SIG-M5 treated with dmso at 0.1 percent for 504 hours (cell line): ENCODE data around the gene HNRNPH3.
A peak's percentile ranks its signal among the peaks of the same experiment; 100 is the strongest.

Experiments used
- DNase-seq: peaks from one replicate; lab custom pipeline; 2025; ENCODE audit not compliant: unreplicated experiment; lab: John Stamatoyannopoulos, UW

Gene HNRNPH3

GRCh38 chr10:68330852-68331454 is 911 bp upstream of the HNRNPH3 start:
- peak; percentile 75 for DNase-seq

DNA sequence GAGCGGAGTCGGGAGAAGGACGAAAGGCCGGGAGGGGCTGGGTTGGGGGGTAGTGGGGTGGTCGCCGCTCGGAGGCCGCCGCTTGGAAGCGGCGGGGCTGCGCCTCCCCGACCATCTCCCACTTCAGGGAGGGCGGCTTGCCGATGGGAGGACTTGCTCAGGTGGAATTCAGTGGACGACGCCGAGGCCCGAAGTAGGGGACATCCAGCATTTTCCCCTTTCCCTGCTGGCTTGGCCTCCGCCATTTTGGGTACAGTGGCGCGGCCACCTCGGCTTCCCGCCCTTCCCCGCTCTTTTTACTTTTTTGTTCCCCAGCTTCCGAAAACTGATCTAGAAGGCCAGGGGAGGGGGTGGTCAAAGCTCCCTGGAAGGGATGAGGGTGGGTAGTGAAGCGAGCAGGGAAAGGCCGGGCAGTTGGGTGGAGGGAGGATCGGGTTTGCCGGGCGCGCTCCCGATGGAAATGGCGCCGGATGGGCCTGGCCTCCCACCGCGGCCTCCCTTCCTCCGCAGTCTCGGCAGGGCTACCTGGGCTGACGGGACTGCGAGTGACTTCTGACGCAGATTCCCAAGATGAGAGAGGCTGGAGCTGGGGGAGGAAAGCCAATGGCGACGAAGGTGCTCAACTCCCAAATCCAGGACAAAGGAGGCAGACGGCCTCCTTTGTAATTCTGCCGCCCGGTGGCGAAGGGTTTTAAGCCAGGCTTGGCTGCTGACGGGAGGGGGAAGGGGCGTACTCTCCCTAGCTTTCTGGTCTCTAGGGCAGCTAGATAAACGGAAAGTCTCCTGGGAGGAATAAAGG is 594 bp downstream of the HNRNPH3 start, which contains the start of gene PBLD:
TSS of gene PBLD (minus strand) at position 670 of the 799 bp plus-strand sequence. CDS start 26,084 bp downstream, outside the sequence.
- peak; percentile 49 for DNase-seq

DNA sequence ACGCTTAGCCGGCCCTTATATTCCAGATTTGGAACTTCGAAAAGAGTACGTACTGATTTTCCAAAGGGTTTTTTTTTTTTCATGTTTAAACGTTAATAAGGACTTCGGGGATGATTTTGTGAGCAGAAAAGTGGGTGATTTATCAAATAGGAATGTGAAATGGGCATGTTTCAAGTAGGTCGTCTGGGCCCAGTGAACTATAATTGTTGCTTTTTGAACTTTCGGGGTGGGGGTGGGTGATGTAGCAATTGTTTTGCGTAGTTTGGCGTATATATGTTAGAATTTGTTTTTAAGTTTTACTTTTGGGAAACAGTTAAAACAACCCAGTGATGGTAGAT is 1.2 kb downstream of the HNRNPH3 start:
- DNase-seq, result no peak

DNA sequence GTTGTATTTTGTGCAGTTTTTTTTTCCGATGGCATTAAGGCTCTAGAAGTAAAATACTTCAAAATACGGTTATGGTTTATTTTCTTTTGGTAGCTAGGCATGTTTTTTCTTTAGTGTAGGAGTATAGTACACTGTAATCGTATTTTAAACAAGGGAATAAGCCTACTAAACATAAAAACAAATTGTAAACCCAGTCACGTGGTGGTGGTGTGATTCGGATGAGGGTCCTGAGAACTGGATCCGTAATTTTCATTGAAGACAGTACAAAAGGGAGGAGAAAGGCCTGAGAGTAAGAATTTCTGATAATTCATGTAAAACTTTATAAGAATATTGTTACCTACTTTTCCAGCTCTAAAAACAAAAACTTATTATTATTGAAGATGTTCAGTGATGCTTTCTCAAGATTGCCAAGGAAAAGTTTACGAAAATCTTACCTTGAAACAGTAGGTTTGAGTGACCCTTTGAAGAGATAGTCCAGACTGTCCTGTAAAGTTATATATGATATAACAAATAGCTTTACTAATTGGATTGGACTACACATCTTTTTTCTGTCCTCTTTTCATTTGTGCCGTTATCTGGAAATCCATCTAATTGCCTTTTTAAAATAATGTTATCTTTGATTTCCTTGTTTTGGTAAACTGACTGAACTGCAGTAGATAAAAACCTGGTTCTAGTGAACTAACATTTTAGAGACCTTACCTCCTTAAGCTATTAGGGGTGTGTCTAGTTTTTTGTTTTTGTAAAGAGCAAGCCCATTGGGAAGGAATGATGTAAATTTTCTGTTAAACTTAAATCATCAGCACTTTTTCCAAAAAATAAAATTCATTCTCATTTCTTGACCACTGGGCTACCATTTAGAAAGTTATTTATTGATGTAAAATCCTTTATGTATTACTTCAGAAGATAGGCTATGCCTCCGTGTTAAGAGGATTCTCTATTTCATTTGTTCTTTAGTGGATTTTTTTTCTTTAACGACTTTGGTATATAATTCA is 1.9 kb downstream of the HNRNPH3 start:
- DNase-seq, result no peak

GRCh38 chr10:68334672-68335467 is 3.0 kb downstream of the HNRNPH3 start:
- DNase-seq, result no peak

GRCh38 chr10:68336754-68337351 is 5.0 kb downstream of the HNRNPH3 start:
- no peak for DNase-seq

GRCh38 chr10:68340358-68341080 is 8.7 kb downstream of the HNRNPH3 start:
- no peak for DNase-seq

DNA sequence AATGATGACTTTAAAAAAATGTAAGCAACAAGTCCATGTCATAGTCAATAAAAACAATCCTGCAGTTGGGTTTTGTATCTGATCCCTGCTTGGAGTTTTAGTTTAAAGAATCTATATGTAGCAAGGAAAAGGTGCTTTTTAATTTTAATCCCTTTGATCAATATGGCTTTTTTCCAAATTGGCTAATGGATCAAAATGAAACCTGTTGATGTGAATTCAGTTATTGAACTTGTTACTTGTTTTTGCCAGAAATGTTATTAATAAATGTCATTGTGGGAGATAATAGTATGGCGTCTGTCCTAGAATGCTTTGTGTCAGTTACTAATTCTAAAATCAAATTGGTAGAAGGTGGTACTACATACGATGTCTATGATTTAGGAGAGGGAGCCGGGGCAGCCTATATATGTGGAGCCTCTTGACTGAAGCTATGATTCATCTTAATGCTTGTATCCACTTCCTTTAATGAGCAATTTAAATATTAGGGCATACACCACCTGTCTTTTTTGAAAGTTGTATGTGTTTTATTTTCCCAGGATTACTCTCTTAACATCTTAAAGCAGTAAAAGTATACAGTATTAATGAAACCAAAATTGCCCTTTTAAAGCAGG is 11.1 kb downstream of the HNRNPH3 start:
- DNase-seq, result no peak

DNA sequence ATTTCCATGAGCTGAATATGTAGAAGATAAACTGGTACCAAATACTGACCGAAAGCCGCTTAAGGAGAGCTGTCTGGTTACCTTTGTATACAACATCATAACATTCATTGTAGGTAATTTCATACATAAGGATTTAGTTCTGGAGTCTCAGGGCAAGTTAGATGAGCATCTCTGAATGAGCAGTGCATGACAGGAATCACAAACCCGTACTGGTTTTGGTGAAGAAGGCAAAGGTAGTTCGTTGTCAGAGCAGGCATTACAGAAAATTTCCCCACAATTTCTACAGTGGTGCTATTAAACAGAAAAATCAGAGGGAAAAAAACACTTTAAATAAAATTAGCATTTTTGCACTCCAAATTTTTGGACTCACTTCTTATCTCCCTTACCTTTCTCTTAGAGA is 13.8 kb downstream of the HNRNPH3 start:
- DNase-seq, result no peak

DNA sequence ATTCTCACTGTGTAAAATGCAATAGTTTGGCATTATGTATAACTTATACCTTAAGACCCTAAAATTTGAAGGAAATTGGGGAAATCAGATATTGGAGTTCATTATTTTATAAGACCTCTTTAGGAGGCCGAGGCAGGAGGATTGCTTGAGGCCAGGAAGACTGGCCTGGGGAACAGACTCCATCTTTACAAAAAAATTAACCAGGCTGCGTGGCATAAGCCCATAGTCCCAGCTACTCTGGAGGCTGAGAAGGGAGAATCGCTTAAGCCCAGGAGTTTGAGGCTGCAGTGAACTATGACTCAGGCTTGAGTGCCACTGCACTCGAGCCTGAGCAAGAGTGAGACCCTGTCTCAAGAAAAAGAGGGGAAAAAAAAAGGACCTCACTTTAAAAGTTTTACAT is 14.9 kb downstream of the HNRNPH3 start:
- DNase-seq, result no peak

DNA sequence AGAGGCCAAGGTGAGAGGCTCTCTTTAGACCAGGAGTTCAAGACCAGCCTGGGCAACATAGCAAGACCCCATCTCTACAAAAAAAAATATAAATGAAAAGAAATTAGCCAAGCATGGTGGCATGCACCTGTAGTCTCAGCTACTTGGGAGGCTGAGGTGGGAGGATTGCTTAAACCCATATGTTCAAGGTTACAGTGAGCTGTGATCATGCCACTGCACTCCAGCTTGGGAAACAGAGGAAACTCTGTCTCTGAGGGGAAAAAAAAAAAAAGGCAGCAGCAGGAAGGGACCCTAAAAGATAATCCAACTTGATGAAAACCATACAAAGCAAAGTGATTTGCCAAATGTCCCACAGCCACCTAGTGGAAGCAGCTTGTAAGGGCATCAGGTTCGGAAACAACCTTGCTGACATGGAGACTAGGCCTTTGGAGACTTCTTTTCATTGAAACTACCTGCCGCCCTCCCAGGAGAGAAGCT is 16.4 kb downstream of the HNRNPH3 start:
- DNase-seq, result peak; percentile 45

GRCh38 chr10:68353537-68353936 is 21.7 kb downstream of the HNRNPH3 start:
- no peak for DNase-seq

GRCh38 chr10:68359189-68359588 is 27.3 kb downstream of the HNRNPH3 start:
- DNase-seq, result no peak

- peak; percentile 7 for DNase-seq
These were observed 30.7 kb downstream of the HNRNPH3 start for GRCh38 chr10:68362590-68362989.

GRCh38 chr10:68364101-68364886 is 32.4 kb downstream of the HNRNPH3 start:
- no peak for DNase-seq

DNA sequence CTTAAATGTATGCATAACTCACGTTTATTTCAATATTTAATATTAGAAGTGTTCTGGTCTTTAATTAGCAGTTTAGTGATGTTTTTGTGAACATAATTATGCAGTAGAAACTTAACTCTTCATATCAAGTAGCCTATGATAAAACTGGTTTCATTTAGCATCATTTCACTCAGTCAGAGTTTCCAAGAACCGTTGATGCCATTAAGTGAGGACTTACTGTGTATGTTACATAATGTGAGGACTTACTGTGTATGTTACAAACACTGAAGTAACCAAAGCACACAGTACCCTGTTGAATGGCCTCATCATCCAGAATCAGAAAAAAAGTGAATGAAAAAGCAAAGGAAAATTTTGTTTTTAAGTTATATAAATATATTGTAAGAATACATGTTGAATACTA is 33.7 kb downstream of the HNRNPH3 start:
- DNase-seq, result no peak

- DNase-seq, result no peak
These were observed 34.7 kb downstream of the HNRNPH3 start for GRCh38 chr10:68366600-68366999.

GRCh38 chr10:68367121-68367520 is 35.3 kb downstream of the HNRNPH3 start:
- no peak for DNase-seq
